ENCODE results near the gene AKAP8L.
"Not testable (repeated sequence)": the region's sequence is repeated elsewhere in the genome, so short reads cannot be mapped to it uniquely, and the experiment has no call there.

AKAP8L gene

GRCh38 chr19:15340086-15340485, 78.7 kb downstream of the AKAP8L start:
- TF ChIP-seq, protein P1, sequence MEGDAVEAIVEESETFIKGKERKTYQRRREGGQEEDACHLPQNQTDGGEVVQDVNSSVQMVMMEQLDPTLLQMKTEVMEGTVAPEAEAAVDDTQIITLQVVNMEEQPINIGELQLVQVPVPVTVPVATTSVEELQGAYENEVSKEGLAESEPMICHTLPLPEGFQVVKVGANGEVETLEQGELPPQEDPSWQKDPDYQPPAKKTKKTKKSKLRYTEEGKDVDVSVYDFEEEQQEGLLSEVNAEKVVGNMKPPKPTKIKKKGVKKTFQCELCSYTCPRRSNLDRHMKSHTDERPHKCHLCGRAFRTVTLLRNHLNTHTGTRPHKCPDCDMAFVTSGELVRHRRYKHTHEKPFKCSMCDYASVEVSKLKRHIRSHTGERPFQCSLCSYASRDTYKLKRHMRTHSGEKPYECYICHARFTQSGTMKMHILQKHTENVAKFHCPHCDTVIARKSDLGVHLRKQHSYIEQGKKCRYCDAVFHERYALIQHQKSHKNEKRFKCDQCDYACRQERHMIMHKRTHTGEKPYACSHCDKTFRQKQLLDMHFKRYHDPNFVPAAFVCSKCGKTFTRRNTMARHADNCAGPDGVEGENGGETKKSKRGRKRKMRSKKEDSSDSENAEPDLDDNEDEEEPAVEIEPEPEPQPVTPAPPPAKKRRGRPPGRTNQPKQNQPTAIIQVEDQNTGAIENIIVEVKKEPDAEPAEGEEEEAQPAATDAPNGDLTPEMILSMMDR (IDR thresholded peaks at IDR 0.05; ENCODE audit: low read depth, low read length) = no peak

GRCh38 chr19:15337202-15337601, 81.6 kb downstream of the AKAP8L start:
- TF ChIP-seq, protein P1 (IDR thresholded peaks at IDR 0.05; ENCODE audit: low read depth, low read length) = no peak
- no peak overlapping the region for H3K4me3 ChIP-seq (ENCODE audit: low read depth, low read length)

More at GRCh38 chr19:15340086-15340485, 78.7 kb downstream of the AKAP8L start:
- H3K4me3 ChIP-seq (ENCODE audit: low read depth, low read length) = no peak overlapping the region

DNA sequence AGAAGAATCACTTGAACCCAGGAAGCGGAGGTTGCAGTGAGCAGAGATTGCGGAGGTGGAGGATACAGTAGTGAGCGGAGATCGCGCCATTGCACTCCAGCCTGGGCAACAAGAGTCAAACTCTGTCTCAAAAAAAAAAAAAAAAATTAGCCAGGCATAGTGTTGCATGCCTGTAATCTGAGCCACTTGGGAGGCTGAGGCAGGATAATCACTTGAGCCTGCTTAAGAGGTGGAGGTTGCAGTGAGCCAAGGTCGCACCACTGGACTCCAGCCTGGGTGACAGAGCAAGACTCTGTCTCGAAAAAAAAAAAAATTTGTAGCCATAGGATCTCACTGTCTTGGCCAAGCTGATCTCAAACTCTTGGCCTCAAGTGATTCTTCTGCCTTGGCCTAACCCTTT, 82.8 kb downstream of the AKAP8L start:
- not testable (repeated sequence) for H3K4me3 ChIP-seq (ENCODE audit: low read depth, low read length)

GRCh38 chr19:15332311-15332996, 86.3 kb downstream of the AKAP8L start, which contains the start of gene BRD4:
Gene BRD4 (minus strand): TSS chr19:15332539. CDS start chr19:15273099, 59,440 bp downstream.
- TF ChIP-seq, protein P1 (IDR thresholded peaks at IDR 0.05; ENCODE audit: low read depth, low read length) = no peak

DNA sequence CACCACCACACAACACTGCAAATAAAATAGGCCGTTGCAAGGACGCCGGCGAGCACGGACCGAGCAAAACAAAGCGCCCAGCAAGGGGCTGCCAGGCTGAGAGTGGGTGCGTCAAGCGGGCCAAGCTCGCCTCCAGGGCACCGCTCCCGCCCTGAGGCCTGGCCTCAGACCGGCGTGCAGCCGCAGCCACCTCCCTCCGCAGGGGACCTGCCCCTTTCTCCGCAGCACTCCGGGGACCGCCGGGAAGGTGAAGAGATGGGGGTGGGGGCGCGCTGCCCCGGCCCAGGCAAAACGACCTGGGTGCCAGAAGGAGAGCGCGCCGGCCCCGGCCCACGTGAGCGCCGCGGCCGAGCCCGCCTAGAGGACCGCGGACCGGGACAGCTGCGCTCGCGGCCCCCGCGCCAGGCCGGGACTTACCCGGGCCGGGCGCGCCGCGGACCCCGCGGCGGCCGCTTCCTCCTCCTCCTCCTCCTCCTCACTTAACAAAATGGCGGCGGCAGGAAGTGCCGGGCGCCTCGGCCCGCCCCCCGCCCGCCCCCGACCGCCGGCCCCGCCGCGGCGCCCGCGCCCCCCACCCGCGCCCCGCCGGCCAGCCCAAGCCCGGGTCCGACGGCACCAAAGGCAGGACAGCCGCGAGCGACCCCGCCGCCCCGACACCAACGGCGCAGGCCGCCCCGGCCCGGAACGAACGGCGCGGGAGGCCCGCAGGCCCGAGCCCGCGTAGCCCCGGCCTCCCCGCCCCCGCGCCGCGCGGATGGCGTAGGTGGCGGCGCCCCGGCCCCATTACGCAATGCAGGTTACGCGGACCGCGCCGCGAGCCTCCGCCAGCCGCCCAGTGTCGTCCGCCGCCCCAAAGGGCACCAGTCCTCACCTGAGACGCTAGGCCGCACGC, 87.1 kb downstream of the AKAP8L start:
- TF ChIP-seq, protein P1 (IDR thresholded peaks at IDR 0.05; ENCODE audit: low read depth, low read length) = no peak
- H3K4me3 ChIP-seq (ENCODE audit: low read depth, low read length) = peak overlapping the region; percentile 86

More at GRCh38 chr19:15332311-15332996, 86.3 kb downstream of the AKAP8L start, which contains the start of gene BRD4:
- H3K4me3 ChIP-seq (ENCODE audit: low read depth, low read length) = peak within 1 kb of the TSS; percentile 86

GRCh38 chr19:15330801-15331418, 87.9 kb downstream of the AKAP8L start:
- TF ChIP-seq, protein P1 (IDR thresholded peaks at IDR 0.05; ENCODE audit: low read depth, low read length) = no peak
- peak overlapping the region; percentile 86 for H3K4me3 ChIP-seq (ENCODE audit: low read depth, low read length)
